GM10266 (cell line): ENCODE measurements around the gene CCDC186.
A peak's percentile ranks its signal among the peaks of the same experiment; 100 is the strongest.

Experiments
- DNase-seq: peaks from one replicate; pipeline ENCODE4 v3.0.0; 2012; ENCODE audit errors: extremely low spot score
- TF ChIP-seq, protein P1 (sequence below): IDR thresholded peaks from 2 replicates; pipeline ENCODE4 v1.5.1; 2012; ENCODE audit warnings: mild to moderate bottlenecking, low read depth; ENCODE audit not compliant: control insufficient read depth, insufficient read depth; ENCODE audit errors: missing control alignments

The CCDC186 gene

DNA sequence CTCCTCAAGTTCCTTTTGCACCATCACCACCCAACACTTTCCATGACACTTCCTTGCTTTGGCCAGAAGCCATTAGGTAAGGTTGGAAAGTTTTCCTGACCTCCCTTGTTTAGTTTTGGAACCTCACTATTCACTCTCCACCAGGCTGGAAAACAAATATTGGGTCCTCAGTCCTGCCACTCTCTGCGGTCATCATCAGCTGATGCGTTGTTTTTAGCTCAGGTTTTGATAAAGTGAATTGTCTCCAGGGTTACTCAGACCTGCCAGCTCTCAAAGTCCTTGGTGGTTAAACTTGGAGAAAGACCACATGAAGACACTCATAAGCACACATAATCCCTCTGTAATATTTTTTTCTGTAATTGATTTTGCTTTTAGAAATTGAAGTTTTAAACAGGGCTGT, 55.5 kb downstream of the CCDC186 start:
- TF ChIP-seq, protein P1, sequence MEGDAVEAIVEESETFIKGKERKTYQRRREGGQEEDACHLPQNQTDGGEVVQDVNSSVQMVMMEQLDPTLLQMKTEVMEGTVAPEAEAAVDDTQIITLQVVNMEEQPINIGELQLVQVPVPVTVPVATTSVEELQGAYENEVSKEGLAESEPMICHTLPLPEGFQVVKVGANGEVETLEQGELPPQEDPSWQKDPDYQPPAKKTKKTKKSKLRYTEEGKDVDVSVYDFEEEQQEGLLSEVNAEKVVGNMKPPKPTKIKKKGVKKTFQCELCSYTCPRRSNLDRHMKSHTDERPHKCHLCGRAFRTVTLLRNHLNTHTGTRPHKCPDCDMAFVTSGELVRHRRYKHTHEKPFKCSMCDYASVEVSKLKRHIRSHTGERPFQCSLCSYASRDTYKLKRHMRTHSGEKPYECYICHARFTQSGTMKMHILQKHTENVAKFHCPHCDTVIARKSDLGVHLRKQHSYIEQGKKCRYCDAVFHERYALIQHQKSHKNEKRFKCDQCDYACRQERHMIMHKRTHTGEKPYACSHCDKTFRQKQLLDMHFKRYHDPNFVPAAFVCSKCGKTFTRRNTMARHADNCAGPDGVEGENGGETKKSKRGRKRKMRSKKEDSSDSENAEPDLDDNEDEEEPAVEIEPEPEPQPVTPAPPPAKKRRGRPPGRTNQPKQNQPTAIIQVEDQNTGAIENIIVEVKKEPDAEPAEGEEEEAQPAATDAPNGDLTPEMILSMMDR: no peak
- no peak for DNase-seq

DNA sequence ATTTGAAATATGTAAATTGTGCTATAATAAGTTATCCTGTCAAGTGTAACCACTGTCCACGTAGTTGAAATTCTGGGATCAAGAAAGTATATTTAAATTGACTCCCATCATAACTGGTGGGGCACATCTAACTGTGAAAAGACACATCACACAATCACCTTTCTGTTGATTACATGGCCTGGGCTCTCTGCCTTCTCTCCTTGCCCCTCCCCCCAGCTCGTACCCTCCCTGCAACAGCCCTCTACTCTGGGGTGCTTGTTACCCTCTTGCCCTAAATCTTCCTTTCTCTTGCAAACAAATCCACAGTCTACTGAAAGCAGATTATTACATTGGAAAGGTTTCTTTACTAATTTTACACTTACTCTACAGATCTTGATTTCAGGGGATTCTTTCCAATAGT, 56.3 kb downstream of the CCDC186 start:
- TF ChIP-seq, protein P1: no peak
- DNase-seq: no peak

DNA sequence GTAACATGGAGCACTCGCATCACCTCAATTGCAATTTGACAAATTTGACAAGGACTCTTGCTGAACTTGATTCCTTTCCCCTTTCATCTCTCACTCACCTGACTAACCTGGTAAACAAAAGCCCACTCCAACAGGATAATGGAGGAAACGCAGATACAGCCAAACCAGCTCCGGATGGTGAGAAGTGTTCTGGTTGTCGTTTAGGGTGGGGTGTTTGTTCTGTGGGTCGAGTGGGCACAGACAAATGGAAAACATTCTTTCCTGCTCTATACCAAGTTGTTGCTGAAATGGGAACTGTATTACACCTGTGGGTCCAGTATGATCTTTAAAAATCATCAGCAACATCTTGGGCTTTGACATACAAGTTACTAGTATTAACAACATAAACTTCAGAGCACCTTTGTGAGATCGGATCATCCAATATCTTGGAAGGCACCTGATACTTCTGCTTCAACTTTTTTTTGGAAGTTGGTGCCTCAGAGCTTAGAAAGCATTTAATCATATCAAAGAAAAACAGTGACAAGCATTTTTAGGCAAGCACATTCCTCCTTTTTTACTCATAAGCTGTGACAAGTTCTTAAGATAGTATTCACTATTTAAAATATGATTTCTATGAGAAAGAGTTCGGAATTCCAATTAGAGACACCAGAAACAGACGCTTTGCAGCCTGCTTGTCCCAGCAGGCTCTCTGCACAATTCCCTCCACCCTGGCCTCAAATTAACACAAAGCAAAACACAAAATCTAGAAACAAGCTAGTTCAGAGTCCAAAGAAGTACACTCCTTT, 58.1 kb downstream of the CCDC186 start:
- DNase-seq: no peak
- TF ChIP-seq, protein P1: no peak

DNA sequence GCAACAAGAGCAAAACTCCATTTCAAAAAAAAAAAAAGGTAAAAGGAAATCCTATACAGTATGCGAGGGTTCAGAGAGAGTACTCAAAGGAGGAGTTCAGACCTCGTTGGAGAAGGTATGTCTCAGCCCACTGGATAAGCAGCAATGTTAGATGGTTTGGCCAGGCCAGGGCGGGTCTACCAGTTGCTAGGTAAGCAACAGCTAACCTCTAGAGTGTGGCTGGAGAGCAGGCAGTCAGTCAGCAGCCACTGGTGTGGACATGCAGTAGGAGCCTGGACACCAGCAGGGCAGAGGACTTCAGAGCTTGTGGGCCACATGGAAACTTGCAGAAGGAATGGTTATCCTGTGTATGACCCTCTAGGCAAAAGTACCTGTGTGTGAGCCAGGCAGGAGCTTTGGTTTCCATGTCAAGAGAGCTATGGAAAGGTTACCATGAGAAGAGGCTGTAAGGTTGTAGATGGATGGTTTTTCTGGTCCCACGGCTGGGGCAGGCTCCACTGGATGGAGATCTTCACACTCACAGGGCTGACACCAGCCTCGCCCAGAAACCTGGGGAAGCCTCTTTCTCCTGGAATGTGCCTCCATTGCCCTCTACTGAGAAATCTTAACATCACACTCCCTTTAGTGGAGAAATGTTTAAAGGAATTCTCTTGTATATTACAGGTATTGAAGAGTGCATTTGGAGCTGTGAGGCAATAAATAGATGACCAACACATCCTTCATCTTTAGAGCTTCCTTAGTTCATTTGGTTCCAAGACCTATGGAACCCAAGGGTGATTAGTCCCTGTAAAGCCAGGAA, 63.6 kb downstream of the CCDC186 start:
- TF ChIP-seq, protein P1: peak; percentile 6
- no peak for DNase-seq

- TF ChIP-seq, protein P1: peak; percentile 62
- peak; percentile 54 for DNase-seq
Observed at GRCh38 chr10:114103284-114103683, 70.7 kb downstream of the CCDC186 start.

GRCh38 chr10:114102256-114102655, 71.7 kb downstream of the CCDC186 start:
- TF ChIP-seq, protein P1: no peak
- DNase-seq: no peak

DNA sequence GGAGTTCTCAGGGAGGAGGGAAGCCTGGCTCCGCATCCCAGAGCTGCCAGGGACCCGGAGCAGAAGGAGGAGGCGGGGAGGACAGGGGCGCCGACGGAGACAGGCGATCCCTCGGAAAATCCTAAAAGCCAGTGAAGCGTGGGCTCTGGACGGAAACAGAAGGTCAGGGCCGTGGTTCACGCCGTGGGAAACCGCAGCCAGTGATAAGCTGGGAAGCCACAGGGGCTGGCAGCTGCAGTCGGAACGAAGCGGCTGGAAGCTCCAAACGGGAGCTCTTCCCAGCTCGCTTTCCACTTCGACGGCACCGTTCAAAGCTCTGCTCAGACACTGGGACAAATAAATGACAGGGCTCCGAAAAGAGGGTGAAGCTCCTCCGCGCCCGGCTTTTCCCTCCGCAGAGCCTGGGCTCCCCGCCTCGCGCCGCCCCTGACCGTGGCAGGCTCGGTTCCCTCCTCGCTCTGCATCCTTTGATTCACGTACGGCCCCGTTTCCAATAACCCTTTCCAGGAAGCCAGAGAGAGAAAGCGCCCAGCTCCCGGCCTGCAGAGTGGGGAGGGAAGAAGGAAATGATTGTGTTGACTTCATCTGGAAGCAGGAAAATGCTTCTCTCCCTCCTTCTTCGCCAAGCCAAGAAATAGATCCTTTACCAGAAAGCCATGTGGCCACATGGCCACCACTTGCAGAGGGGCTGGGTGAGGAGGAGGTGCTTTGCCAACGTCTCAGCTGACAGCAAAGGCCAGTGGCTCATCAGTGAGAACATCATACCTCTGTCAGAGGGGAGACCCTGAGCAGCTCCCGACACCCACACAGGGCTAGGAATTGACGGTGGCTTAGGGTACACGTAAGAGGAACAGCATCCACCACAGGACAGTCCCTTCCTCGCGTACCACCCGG, 72.9 kb downstream of the CCDC186 start:
- no peak for DNase-seq

More for the DNA sequence above, 72.9 kb downstream of the CCDC186 start:
- TF ChIP-seq, protein P1: no peak
